SU-DHL-6 (cell line): ENCODE data around the gene MTHFD1.
A peak's percentile ranks its signal among the peaks of the same experiment; 100 is the strongest.

ENCODE experiments used
- H2AFZ ChIP-seq: fragments of 200-600 bp; sonication (generic); 2 replicates; pipeline ENCODE4 v1.6.1; 2014; ENCODE audit warnings: low read depth, mild to moderate bottlenecking, moderate library complexity, mixed read lengths, antibody characterized with exemption, low read length; ENCODE audit not compliant: severe bottlenecking
- H3F3A ChIP-seq: fragments of 200-600 bp; shearing (Covaris generic); 2 replicates; pipeline ENCODE4 v1.6.0; 2016; ENCODE audit warnings: antibody characterized with exemption, mild to moderate bottlenecking; ENCODE audit not compliant: insufficient read depth
- H3K27ac ChIP-seq: fragments of 200-600 bp; sonication (generic); 2 replicates; pipeline ENCODE4 v1.5.1; 2016; ENCODE audit warnings: low read depth, mild to moderate bottlenecking, low read length, moderate library complexity, mixed read lengths
- H3K27me3 ChIP-seq: fragments of 200-600 bp; sonication (generic), shearing (Covaris generic); 2 replicates; pipeline ENCODE4 v1.6.0; 2014; ENCODE audit warnings: mild to moderate bottlenecking, low read length
- H3K36me3 ChIP-seq: fragments of 200-600 bp; sonication (generic); 2 replicates; pipeline ENCODE4 v1.6.1; 2014; ENCODE audit warnings: mild to moderate bottlenecking, low read length, mixed read lengths
- H3K4me2 ChIP-seq: fragments of 300-600, 200-600 bp; shearing (Covaris generic), sonication (generic); 2 replicates; pipeline ENCODE4 v1.6.0; 2014; ENCODE audit warnings: low read length, low read depth, mild to moderate bottlenecking; ENCODE audit not compliant: poor library complexity, severe bottlenecking
- H3K4me3 ChIP-seq: fragments of 200-600 bp; sonication (generic); 2 replicates; pipeline ENCODE4 v1.5.1; 2014; ENCODE audit warnings: antibody characterized with exemption, low read length, mild to moderate bottlenecking, mixed read lengths; ENCODE audit not compliant: insufficient read depth, poor library complexity, severe bottlenecking
- H3K79me2 ChIP-seq: fragments of 200-600 bp; sonication (generic); 2 replicates; pipeline ENCODE4 v1.6.1; 2014; ENCODE audit warnings: mild to moderate bottlenecking, low read length, moderate library complexity; ENCODE audit not compliant: insufficient read depth
- H3K9ac ChIP-seq: fragments of 200-600 bp; sonication (generic); 2 replicates; pipeline ENCODE4 v1.7.0; 2014; ENCODE audit warnings: mild to moderate bottlenecking, low read length
- H3K9me2 ChIP-seq: fragments of 200-600 bp; sonication (generic); replicated peaks from 2 replicates; pipeline ENCODE4 v1.6.1; 2014; ENCODE audit warnings: low read length; ENCODE audit not compliant: insufficient read depth
- H3K9me3 ChIP-seq: fragments of 200-600 bp; sonication (generic); 2 replicates; pipeline ENCODE4 v1.6.1; 2014; ENCODE audit warnings: low read length, mixed read lengths; ENCODE audit not compliant: insufficient read depth
- H4K20me1 ChIP-seq: fragments of 200-600 bp; sonication (generic); 2 replicates; pipeline ENCODE4 v1.6.1; 2014; ENCODE audit warnings: low read depth, mild to moderate bottlenecking, antibody characterized with exemption, low read length, moderate library complexity, mixed read lengths
- EZH2phosphoT487 ChIP-seq: fragments of 200-600 bp; sonication (generic), shearing (Covaris generic); conservative IDR thresholded peaks from 2 replicates; pipeline ENCODE4 v1.6.1; 2018; ENCODE audit warnings: mild to moderate bottlenecking, antibody characterized with exemption, low read length, moderate library complexity, mixed read lengths
- TF ChIP-seq, protein P1 (sequence below): fragments of 200-600 bp; sonication (generic); IDR thresholded peaks from one replicate; pipeline ENCODE4 v1.5.1; 2017; ENCODE audit warnings: antibody characterized with exemption, mild to moderate bottlenecking, low read length, moderate library complexity; ENCODE audit not compliant: insufficient read depth, poor library complexity, severe bottlenecking

MTHFD1 gene

DNA sequence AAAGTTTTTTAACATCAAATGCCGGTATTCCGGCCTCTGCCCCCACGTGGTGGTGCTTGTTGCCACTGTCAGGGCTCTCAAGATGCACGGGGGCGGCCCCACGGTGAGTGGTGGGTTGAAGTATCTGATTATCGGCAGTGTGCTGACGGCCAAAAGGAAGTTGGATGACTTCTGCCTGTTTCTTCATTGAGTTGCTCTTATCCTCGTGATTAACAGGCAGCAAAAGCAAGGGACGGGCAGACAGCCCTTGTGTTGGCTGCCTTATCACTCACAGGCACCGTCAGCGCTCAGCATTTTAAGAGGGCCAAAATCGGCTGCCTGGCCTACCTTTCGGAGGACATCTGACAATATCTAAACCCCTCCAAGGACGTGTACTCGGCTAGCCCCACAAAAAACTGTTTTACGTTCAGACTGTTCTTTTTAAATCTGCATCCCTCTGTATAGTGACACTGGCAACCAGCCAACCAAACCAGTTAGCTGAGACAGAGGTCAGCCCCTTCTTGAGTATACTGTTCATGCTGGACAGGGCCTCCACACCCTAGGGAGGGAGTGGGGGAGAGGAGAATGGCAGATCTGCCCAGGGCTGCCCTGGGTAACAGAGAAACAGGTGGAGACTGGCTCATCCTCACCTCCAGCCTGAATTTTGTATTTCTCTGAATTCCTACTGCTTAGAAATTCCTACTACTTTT, 54.3 kb downstream of the MTHFD1 start:
- Histone ChIP-seq H3K4me3 (no peak overlapping the region), H3F3A (peaks cover 17% of the 10 kb centered on the region)

DNA sequence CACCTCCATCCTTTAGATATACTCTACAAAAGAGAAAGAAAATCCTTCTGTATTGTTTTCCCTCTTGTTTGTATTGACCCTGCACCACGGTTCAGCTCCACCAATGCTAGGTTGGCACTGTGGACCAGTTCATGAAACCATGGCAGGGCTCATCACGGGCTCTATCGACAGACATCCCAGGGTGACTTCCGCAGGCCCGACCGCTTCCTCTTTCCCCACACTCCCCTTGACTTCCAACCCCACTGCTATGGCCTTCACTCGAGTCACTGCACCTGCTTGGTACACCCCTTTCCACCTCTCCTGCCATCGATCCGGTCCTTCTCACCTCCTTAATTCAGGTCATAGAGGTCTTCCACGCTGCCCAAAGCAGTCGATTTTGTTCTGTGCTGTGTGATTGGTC, 56.0 kb downstream of the MTHFD1 start:
- H3K9me2 ChIP-seq, result no peaks in the 10 kb centered on the region
- H3F3A ChIP-seq, result peaks cover 17% of the 10 kb centered on the region
- H3K27ac ChIP-seq, result peak overlapping the region; percentile 94
- H3K27me3 ChIP-seq, result no peaks in the 10 kb centered on the region
- H3K9ac ChIP-seq, result peak overlapping the region; percentile 46; the same call in 1 of the 2 replicates
- TF ChIP-seq, protein P1, sequence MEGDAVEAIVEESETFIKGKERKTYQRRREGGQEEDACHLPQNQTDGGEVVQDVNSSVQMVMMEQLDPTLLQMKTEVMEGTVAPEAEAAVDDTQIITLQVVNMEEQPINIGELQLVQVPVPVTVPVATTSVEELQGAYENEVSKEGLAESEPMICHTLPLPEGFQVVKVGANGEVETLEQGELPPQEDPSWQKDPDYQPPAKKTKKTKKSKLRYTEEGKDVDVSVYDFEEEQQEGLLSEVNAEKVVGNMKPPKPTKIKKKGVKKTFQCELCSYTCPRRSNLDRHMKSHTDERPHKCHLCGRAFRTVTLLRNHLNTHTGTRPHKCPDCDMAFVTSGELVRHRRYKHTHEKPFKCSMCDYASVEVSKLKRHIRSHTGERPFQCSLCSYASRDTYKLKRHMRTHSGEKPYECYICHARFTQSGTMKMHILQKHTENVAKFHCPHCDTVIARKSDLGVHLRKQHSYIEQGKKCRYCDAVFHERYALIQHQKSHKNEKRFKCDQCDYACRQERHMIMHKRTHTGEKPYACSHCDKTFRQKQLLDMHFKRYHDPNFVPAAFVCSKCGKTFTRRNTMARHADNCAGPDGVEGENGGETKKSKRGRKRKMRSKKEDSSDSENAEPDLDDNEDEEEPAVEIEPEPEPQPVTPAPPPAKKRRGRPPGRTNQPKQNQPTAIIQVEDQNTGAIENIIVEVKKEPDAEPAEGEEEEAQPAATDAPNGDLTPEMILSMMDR, result no peak
- TF ChIP-seq EZH2phosphoT487, result no peak
- H4K20me1 ChIP-seq, result no peaks in the 10 kb centered on the region
- H3K9me3 ChIP-seq, result no peaks in the 10 kb centered on the region
- peak overlapping the region; percentile 52 for H3K4me2 ChIP-seq
- no peaks in the 10 kb centered on the region for H3K79me2 ChIP-seq
- no peak overlapping the region for H3K4me3 ChIP-seq
- H3K36me3 ChIP-seq, result peaks cover 22% of the 10 kb centered on the region
- H2AFZ ChIP-seq, result no peak overlapping the region

More for the DNA sequence above, 54.3 kb downstream of the MTHFD1 start:
- H3K27ac ChIP-seq, result no peak overlapping the region
- no peak overlapping the region for H3K4me2 ChIP-seq
- H3K9ac ChIP-seq, result no peak overlapping the region
- H3K27me3 ChIP-seq, result no peaks in the 10 kb centered on the region
- no peaks in the 10 kb centered on the region for H3K9me3 ChIP-seq
- no peaks in the 10 kb centered on the region for H3K79me2 ChIP-seq
- H3K9me2 ChIP-seq, result no peaks in the 10 kb centered on the region
- no peaks in the 10 kb centered on the region for H4K20me1 ChIP-seq
- no peak for TF ChIP-seq EZH2phosphoT487
- TF ChIP-seq, protein P1, result no peak
- H2AFZ ChIP-seq, result no peak overlapping the region
- peaks cover 23% of the 10 kb centered on the region for H3K36me3 ChIP-seq

DNA sequence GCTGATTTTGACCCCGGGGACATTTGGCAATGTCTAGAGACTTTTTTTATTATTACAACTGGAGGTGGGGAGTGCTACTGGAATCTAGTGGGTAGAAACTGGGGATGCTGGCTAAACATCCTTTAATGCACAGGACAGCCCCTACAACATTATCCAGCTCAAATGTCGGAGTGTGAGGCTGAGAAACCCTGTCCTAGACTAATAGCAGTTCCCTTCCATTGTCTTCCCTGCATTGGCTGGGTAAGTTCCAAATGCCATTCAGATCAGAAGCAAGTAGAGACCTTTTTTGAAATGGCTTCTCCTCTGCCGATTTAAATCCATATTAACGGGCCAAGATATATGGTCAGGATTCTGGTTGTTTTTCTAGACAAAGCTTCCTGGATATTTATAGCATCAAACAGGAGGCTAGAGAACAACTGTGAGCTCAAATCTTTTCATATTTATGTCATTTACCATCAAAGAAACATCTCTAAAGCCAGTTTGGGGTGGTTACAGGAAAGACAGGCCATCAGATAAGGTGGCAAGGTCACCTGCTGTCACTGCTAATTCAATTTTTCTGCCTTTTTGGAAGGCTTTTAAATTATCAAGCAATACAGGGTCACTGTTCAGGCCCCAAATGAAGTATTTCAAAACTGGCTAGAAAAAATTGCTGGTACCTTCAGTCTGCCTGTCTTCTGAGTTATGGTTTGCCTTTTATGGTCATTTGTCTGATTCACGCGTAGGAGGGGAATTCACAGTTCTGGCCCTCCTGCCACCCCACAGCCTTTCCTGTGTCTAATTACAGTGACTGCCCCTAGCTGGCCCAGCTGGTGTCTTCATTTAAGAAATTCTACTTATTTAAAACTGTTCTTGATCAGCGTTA, 57.1 kb downstream of the MTHFD1 start:
- TF ChIP-seq, protein P1, result no peak
- TF ChIP-seq EZH2phosphoT487, result no peak
- peak overlapping the region; percentile 94 for H3K27ac ChIP-seq
- no peaks in the 10 kb centered on the region for H3K79me2 ChIP-seq
- peak overlapping the region; percentile 52 for H3K4me2 ChIP-seq
- no peaks in the 10 kb centered on the region for H3K9me3 ChIP-seq
- H3F3A ChIP-seq, result peaks cover 17% of the 10 kb centered on the region
- H3K36me3 ChIP-seq, result peaks cover 18% of the 10 kb centered on the region
- H4K20me1 ChIP-seq, result no peaks in the 10 kb centered on the region
- H3K9ac ChIP-seq, result peak overlapping the region; percentile 46
- no peak overlapping the region for H2AFZ ChIP-seq
- H3K4me3 ChIP-seq, result no peak overlapping the region
- no peaks in the 10 kb centered on the region for H3K9me2 ChIP-seq
- H3K27me3 ChIP-seq, result no peaks in the 10 kb centered on the region
